ENCODE measurements around the gene GATM. TPM values are rescaled to one million over a fixed set of nuclear protein-coding genes. Genes with fewer than 3 reads are reported as not detected.

GATM gene
- total RNA-seq, 8 experiments from 2014 or later: 1.4 to 69.2 (median 16.3) TPM

Other genes with a start within 250 kb of the GATM start
- gene DUOXA1, start 248.7 kb downstream of the GATM start, total RNA-seq: 1 to 10 TPM in 2 of 8 experiments, under 1 TPM in 4, not detected in 2; 0.05 to 3.3 (median 0.48) TPM
- gene DUOX1, start 248.6 kb downstream of the GATM start, total RNA-seq: 1 to 10 TPM in 7 of 8 experiments, under 1 TPM in 1; 0.72 to 3.0 (median 1.4) TPM
- 10 to 100 TPM in 5 of 8 experiments, 1 to 10 TPM in 3; 1.0 to 38.7 (median 25.3) TPM for gene SHF, start 190.6 kb downstream of the GATM start, total RNA-seq
- 1 to 10 TPM in 1 of 8 experiments, under 1 TPM in 7; 0.04 to 1.5 (median 0.44) TPM for gene SLC28A2, start 126.3 kb downstream of the GATM start, total RNA-seq
- 10 to 100 TPM in 3 of 8 experiments, 1 to 10 TPM in 5; 3.5 to 22.1 (median 8.2) TPM for gene SLC30A4, start 144.2 kb upstream of the GATM start, total RNA-seq
- 100 to 1,000 TPM in 1 of 8 experiments, 10 to 100 TPM in 7; 60.1 to 102 (median 70.4) TPM for gene BLOC1S6, start 208.8 kb upstream of the GATM start, total RNA-seq

Data from motor neuron (in vitro differentiated cells).